NCI-H1048 (cell line): ENCODE measurements around the gene RIN3.

ENCODE experiments used
- DNase-seq: peaks from one replicate; lab custom pipeline; 2025; lab: John Stamatoyannopoulos, UW

Gene RIN3

GRCh38 chr14:92601131-92601710, 87.6 kb downstream of the RIN3 start:
- no peak for DNase-seq

- DNase-seq: no peak
These were observed 88.3 kb downstream of the RIN3 start for GRCh38 chr14:92601757-92602417.

- DNase-seq: no peak
These were observed 90.0 kb downstream of the RIN3 start for GRCh38 chr14:92603309-92604242.

DNA sequence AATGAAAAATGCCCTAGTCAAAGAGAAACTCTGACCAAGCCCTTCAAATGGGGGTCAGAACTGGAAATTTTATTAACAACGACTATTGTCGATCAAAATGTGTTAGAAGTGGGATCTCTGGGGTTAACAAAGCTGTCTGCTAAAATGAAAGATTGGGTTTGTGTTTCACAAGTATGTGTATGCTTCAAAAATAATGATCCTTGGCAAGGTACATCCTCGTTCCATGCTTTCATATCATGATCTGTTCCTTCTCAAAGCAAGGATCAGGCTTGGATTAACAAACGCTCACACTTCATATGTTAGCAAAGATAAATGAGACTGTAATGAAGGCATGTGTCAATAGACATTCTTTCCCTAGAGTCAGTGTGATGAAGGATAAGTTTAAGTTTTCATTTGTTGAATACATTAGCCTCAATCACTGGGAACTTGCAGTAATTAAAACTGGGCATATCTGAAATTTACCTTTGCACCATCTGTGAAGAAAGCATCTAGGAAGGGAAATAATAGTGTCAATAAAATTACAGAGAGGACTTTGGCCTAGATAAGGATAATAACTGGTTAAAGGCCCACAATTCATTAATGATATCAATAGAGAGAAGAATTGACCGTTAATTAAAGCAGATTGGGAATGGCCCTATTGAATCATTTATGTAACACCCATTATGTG, 91.8 kb downstream of the RIN3 start:
- no peak for DNase-seq

- DNase-seq: no peak
These were observed 93.7 kb downstream of the RIN3 start for GRCh38 chr14:92607251-92607650.

GRCh38 chr14:92607702-92608429, 94.3 kb downstream of the RIN3 start:
- DNase-seq: no peak

DNA sequence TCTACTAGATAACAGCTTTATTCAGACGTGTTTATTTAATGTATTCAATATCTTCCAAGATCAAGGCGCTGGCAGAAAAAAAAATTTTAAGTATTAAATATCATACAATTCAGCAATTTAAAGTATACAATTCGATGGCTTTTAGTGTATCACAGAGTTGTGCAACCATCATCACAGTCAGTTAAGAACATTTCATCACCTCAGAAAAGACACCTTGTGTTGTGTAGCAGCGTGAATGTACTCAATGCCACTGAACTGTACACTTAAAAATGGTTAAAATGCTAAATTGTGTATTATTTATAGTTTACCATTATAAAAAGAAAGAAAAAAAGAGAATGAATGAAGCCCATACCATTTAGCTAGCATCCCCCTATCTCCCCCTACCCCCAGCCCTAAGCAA, 96.4 kb downstream of the RIN3 start:
- DNase-seq: no peak

DNA sequence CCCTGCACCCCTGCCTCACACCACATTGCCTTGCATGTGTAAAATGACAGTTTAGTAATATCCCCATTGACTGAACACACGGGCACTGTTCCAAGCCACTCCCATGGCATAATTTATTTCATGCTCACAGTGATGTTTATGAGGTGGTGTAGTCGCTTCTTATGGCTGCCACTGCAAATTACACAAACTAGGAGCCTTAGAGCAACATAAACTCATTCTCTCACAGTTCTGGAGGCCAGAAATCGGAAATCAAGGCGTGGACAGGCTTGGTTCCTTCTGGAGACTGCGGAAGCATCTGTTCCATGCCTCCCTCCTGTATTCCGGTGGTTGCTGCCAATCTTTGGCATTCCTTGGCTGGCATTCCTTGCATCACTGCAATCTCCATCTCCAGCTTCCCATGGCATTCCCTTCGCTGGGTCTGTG, 97.3 kb downstream of the RIN3 start:
- DNase-seq: no peak

DNA sequence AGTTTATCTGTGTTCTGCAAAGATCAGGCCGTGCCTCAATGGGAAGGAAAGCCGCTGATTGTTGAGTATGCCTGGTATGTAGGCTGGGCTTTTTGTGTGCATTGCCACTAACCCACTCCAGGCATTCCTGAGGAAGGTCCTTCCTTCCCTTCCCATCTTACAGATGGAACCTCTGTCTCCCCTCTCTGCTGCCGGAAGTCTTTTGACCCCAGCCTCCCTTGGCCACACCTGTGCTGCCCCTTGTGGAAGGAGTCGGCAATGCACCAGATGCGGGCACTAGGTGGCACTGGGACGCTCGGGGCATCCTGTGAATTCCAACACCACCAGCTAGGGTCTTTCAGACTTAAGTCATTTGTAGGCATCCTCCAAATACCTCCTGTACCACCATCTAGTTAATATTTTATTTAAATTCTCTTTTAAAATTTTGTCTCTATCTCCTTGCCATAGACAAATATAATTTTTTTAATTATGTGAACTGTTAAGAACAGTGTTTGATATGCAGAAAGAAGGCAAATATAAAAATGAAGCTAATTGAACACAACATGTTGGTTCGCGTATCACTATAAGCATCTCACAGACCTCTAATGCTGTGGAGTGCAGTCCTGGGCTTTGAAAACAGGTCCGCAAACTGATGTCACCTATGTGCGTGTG, 99.6 kb downstream of the RIN3 start:
- no peak for DNase-seq

GRCh38 chr14:92613681-92614260, 100.2 kb downstream of the RIN3 start:
- DNase-seq: no peak

DNA sequence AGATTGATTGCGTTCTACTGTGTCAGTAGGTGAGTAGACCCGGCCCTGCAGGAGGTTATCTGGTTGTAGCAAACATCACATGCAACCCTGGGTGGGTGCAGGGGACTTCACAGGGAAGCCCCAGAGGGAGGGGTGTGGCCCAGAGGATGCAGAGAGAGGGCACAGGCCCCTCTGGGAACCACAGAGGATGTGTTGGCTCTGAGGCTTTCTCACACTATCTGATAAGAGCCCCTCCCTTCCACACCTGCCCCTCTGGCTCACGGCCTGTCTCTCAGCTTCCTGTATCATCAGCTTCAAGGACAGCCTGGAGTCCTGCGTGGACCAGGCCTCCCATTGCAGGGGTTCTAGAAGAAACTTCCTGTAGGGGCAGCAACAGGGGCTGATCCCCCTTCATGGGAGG, 101.9 kb downstream of the RIN3 start:
- no peak for DNase-seq

DNA sequence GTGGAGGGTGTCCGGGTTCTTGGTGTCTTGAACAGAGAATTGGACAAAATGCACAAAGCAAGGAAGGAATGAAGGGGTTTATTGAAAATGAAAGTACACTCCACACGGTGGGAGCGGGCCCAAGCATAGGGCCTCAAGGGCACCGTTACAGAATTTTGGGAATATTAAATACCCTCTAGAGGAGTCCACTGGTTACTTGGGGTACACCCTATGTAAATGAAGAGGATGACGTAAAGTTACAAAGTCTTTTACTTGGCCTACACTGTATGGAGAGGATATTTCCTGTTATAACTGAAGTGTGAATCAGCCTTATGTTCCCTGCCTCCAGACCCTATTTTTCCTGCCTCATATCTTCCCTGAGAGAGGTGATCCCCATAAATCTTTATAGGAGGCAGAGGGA, 102.6 kb downstream of the RIN3 start:
- DNase-seq: no peak

DNA sequence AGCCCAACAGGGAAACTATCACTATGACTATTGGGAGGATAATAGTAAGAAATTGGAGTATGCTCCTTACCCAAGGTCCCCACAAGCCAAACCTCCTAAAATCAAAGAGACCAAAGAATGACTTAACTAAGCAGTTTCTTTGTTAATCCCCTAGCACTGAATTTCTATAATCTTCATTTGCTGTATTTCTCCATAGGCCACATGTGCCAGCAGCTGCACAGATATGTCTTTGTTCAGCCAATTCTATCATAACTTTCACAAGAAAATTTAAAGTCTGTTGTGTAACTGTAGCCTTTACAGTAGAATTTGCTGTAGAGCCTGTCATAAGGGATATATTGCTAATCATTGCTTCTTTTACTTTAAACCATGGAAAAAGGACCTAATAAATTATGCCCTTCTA, 104.0 kb downstream of the RIN3 start:
- no peak for DNase-seq

DNA sequence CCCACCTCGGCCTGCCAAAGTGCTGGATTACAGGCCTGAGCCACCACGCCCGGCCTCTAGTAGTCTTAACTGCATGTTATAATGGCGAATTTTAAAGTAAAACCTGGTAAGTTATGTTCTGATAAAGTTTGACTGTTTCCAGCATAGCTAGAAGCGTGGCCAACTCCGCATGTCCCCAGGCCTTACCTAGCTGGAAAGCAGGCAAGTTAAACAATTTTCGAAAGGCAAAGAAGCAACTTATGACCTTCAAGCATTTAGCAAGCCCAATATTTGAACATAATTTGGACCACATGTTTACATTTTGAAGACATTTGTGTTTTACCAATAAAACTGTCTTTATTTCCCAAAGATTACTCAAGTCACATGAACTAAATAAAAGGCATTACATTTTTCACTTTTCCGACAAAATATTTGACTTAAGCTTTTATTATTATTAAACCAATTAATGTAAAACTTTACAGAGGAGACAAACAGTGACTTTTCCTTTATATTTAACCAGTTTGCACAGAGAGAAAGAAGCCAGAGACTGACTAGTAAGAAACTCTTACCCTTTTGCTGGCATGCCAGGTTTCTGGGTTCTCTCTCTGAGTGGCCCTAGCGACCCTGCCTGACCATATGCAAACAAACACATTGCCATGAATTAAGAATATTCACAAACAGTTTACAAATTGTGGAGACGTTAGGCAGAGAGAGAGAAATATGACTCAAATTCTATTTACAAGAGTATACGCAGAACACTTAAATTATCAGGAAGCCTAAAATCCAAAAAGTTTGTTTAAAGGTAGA, 106.3 kb downstream of the RIN3 start:
- no peak for DNase-seq

- DNase-seq: no peak
These were observed 108.7 kb downstream of the RIN3 start for GRCh38 chr14:92622311-92622710.

DNA sequence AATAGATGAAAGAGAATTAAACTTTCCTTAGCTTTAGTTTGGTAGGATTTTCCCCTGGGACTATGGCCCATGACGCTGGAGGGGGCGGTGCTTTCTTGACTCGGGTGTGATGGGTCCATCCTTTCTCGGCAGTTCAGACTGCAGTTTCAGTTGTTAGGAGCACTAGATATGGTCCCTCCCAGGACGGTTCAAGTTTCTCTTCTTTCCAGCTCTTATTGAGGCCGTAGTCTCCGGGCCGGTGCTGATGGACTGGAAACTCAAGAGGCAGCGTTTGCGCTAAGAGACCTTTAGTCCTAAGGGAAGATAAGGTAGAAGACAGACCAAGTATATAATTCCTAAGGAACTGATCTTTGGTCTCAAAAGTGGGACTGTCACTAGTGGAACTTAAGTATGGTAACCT, 111.2 kb downstream of the RIN3 start:
- DNase-seq: no peak

DNA sequence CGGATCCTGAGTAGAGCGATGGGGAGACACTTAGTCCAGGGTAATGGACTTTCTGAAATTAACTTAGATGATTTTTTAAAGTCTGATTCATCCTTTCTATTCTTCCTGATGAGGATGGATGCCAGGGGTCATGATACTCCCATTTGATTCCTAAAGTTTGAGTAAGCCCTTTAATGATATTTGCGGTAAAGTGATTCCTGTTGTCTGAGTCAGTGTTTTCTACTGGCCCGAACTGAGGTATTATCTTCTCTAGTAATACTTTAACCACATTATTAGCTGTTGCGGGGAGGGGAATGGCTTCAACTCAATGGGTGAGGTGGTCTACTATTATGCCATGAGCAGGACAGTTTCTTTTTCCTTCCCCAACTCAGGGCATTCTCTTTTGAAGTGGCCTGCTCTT, 111.6 kb downstream of the RIN3 start:
- DNase-seq: no peak

DNA sequence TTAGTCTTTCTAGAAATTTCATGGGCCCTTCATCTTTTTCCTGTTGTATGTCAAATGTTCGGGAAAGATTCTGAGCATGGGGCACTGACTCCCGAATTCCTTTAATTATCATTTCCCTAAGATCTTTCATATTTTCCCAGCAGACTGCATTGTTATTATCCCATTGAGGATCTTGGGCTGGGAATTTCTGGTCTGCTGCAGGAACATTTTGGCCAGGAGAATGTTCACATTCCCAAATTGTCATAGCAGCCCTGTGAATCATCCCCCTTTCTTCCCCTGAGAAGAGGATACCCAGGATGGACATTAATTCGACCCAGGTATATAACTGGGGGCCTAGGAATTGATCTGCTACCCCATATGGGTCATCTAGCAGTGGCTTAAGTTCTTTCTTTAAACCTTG, 112.5 kb downstream of the RIN3 start:
- DNase-seq: no peak

GRCh38 chr14:92627707-92628215, 114.2 kb downstream of the RIN3 start:
- no peak for DNase-seq

GRCh38 chr14:92628636-92629035, 115.1 kb downstream of the RIN3 start:
- no peak for DNase-seq
